ENCODE measurements around the gene GBE1. TPM values are rescaled to one million over a fixed set of nuclear protein-coding genes. Genes with fewer than 3 reads are reported as not detected.

The GBE1 gene
- polyA plus RNA-seq, 1 of the 3 experiments (the other 2 are of a cell fraction): 14.2 TPM

- no peak for TF ChIP-seq RXRA (IDR thresholded peaks at IDR 0.05; ENCODE audit: borderline replicate concordance, low read depth)
Observed at GRCh38 chr3:81808900-81809299, 47.5 kb upstream of the GBE1 start (continued).

- no peaks in the 10 kb centered on the region for H4K20me1 ChIP-seq (ENCODE audit: insufficient read depth)
- no peak overlapping the region for H3K4me2 ChIP-seq
- no peak for TF ChIP-seq ZBTB33 (IDR thresholded peaks at IDR 0.05; ENCODE audit: borderline replicate concordance, low read depth)
- no peak for TF ChIP-seq FOXJ3 (CRISPR knock-in tag; IDR thresholded peaks at IDR 0.05)
- peak; percentile 91 for TF ChIP-seq REST (IDR thresholded peaks at IDR 0.05; ENCODE audit: low read depth, low read length)
- no peak for TF ChIP-seq ELF1 (IDR thresholded peaks at IDR 0.05)
- ChIA-PET CTCF (no interaction called here), POLR2A (no interaction called here)
- H3K4me3 ChIP-seq (ENCODE audit: low read depth in 2 of 2, low read length in 1 of 2): no peak overlapping the region
- no peak for DNase-seq
- H3K9ac ChIP-seq: no peak overlapping the region
- no peaks in the 10 kb centered on the region for H3K9me3 ChIP-seq
- H3K27me3 ChIP-seq (ENCODE audit: insufficient read depth): no peaks in the 10 kb centered on the region
- H2AFZ ChIP-seq (ENCODE audit: low read depth): no peak overlapping the region
- WGBS (ENCODE audit: low lambda C conversion rate): 62% methylated on average over 4 of the region's 4 CpGs
- H3K27ac ChIP-seq (ENCODE audit: low read depth in 2 of 2, low read length in 1 of 2): no peak overlapping the region
- no peaks in the 10 kb centered on the region for H3K36me3 ChIP-seq (replicated peaks in 1 of 2; ENCODE audit: control insufficient read depth in 1 of 2, insufficient read depth in 2 of 2, low read length in 1 of 2)
- H3K79me2 ChIP-seq (ENCODE audit: insufficient read depth): no peaks in the 10 kb centered on the region
- no peaks in the 10 kb centered on the region for H3K9me2 ChIP-seq
- H3K4me1 ChIP-seq (ENCODE audit: control insufficient read depth in 1 of 2, insufficient read depth in 2 of 2, low read depth in 1 of 2, low read length in 1 of 2): no peaks in the 10 kb centered on the region
- H3F3A ChIP-seq (replicated peaks; ENCODE audit: insufficient read depth): no peaks in the 10 kb centered on the region
Observed at GRCh38 chr3:81799403-81799802, 38.0 kb upstream of the GBE1 start.

- Histone ChIP-seq H3K27ac (ENCODE audit: low read depth in 2 of 2, low read length in 1 of 2) (no peak overlapping the region), H3K9ac (no peak overlapping the region), H3K4me3 (ENCODE audit: low read depth in 2 of 2, low read length in 1 of 2) (no peak overlapping the region), H3K9me3 (no peaks in the 10 kb centered on the region; the same call in 1 of the 2 replicates), H3K9me2 (no peaks in the 10 kb centered on the region), H3K79me2 (ENCODE audit: insufficient read depth) (no peaks in the 10 kb centered on the region), H3K36me3 (replicated peaks in 1 of 2; ENCODE audit: control insufficient read depth in 1 of 2, insufficient read depth in 2 of 2, low read length in 1 of 2) (no peaks in the 10 kb centered on the region), H3F3A (replicated peaks; ENCODE audit: insufficient read depth) (no peaks in the 10 kb centered on the region), H3K4me1 (ENCODE audit: control insufficient read depth in 1 of 2, insufficient read depth in 2 of 2, low read depth in 1 of 2, low read length in 1 of 2) (no peaks in the 10 kb centered on the region), H3K4me2 (no peak overlapping the region), H4K20me1 (ENCODE audit: insufficient read depth) (no peaks in the 10 kb centered on the region), H3K27me3 (ENCODE audit: insufficient read depth) (no peaks in the 10 kb centered on the region), H2AFZ (ENCODE audit: low read depth) (no peak overlapping the region)
- DNase-seq: no peak
- CTCF ChIA-PET: no interaction called here
- POLR2A ChIA-PET: no interaction called here
- TF ChIP-seq EZH2phosphoT487 (IDR thresholded peaks at IDR 0.05; ENCODE audit: borderline replicate concordance, low read depth) (no peak), ZBTB33 (IDR thresholded peaks at IDR 0.05; ENCODE audit: borderline replicate concordance, low read depth) (no peak), PBX3 (IDR thresholded peaks at IDR 0.05) (no peak), JUND (IDR thresholded peaks at IDR 0.05) (no peak), REST (IDR thresholded peaks at IDR 0.05; ENCODE audit: low read depth, low read length) (no peak), CTCF (IDR thresholded peaks at IDR 0.05) (no peak), TCF12 (IDR thresholded peaks at IDR 0.05) (no peak)
Observed at GRCh38 chr3:81793410-81793809, 32.0 kb upstream of the GBE1 start.
